Inferior parietal cortex (tissue), 1 donor: Measurements from ENCODE around the gene MYO15A.
A peak's percentile ranks its signal among the peaks of the same experiment; 100 is the strongest.

Source experiments
- DNase-seq: peaks from one replicate; pipeline ENCODE4 v3.0.0-alpha.2; 2016; ENCODE audit errors: extremely low spot score

The MYO15A gene

GRCh38 chr17:18108401-18109312 is at the start of gene MYO15A:
TSS of gene MYO15A (plus strand) at chr17:18108756. CDS start at chr17:18118801, 10,045 bp downstream.
- DNase-seq = no peak

GRCh38 chr17:18059283-18059682 is 49.3 kb upstream of the MYO15A start:
- DNase-seq = no peak

- no peak for DNase-seq
These were observed 44.5 kb upstream of the MYO15A start for GRCh38 chr17:18064053-18064452.

GRCh38 chr17:18065546-18065945 is 43.0 kb upstream of the MYO15A start:
- no peak for DNase-seq

GRCh38 chr17:18066866-18067265 is 41.7 kb upstream of the MYO15A start:
- no peak for DNase-seq

GRCh38 chr17:18069101-18069500 is 39.5 kb upstream of the MYO15A start:
- DNase-seq = no peak

GRCh38 chr17:18070861-18071340 is 37.7 kb upstream of the MYO15A start:
- DNase-seq = peak; percentile 11

- DNase-seq = no peak
These were observed 36.8 kb upstream of the MYO15A start for GRCh38 chr17:18071751-18072150.

- DNase-seq = no peak
These were observed 33.8 kb upstream of the MYO15A start for GRCh38 chr17:18074566-18075272.

- no peak for DNase-seq
These were observed 31.6 kb upstream of the MYO15A start for GRCh38 chr17:18076936-18077335.

- DNase-seq = no peak
These were observed 29.0 kb upstream of the MYO15A start for GRCh38 chr17:18079543-18079942.

- DNase-seq = no peak
These were observed 24.3 kb upstream of the MYO15A start for GRCh38 chr17:18084256-18084655.

- DNase-seq = peak; percentile 92
These were observed 20.7 kb upstream of the MYO15A start, which contains the start of gene DRG2 for GRCh38 chr17:18087610-18088491. TSS of gene DRG2 (plus strand) at chr17:18087948. CDS start at chr17:18088024, 76 bp downstream.

GRCh38 chr17:18089613-18090012 is 18.9 kb upstream of the MYO15A start:
- no peak for DNase-seq

- DNase-seq = peak; percentile 10
These were observed 14.7 kb upstream of the MYO15A start for GRCh38 chr17:18093616-18094408.

GRCh38 chr17:18094409-18094807 is 14.1 kb upstream of the MYO15A start:
- no peak for DNase-seq

- no peak for DNase-seq
These were observed 9.0 kb upstream of the MYO15A start for GRCh38 chr17:18099516-18099915.

GRCh38 chr17:18100616-18101015 is 7.9 kb upstream of the MYO15A start:
- DNase-seq = no peak

GRCh38 chr17:18101828-18102227 is 6.7 kb upstream of the MYO15A start:
- no peak for DNase-seq

- DNase-seq = no peak
These were observed 5.9 kb upstream of the MYO15A start for GRCh38 chr17:18102640-18103039.

GRCh38 chr17:18105027-18105426 is 3.5 kb upstream of the MYO15A start:
- no peak for DNase-seq
